Esophagus muscularis mucosa (tissue), 4 donors: ENCODE data around the gene MOSMO.

ENCODE experiments used
- CTCF ChIP-seq, 3 experiments: fragments of 200-600 bp in 2 of 3; fragments of 450-650 bp in 1 of 3; sonication (generic) in 2 of 3; IDR thresholded peaks; one replicate each; pipeline ENCODE4 v1.5.1; 2017 to 2019; ENCODE audit warnings: antibody characterized with exemption in 3 of 3, mild to moderate bottlenecking in 2 of 3, moderate library complexity in 1 of 3
- EP300 ChIP-seq: sonication (generic); formaldehyde crosslinking; IDR thresholded peaks from one replicate; pipeline ENCODE4 v1.6.1; 2017; ENCODE audit warnings: antibody characterized with exemption
- POLR2A ChIP-seq: fragments of 450-650 bp; IDR thresholded peaks from one replicate; pipeline ENCODE4 v1.6.1; 2017; ENCODE audit warnings: antibody characterized with exemption, moderate library complexity, mild to moderate bottlenecking, low read depth
- POLR2AphosphoS5 ChIP-seq, 2 donors: sonication (generic); formaldehyde crosslinking; IDR thresholded peaks; one replicate each; pipeline ENCODE4 v1.6.1; 2017; ENCODE audit warnings: antibody characterized with exemption in 2 of 2

GRCh38 chr16:22123759-22124490 lies 116.0 kb downstream of the MOSMO start:
- no peak for TF ChIP-seq CTCF (IDR thresholded peaks at IDR 0.05)
- TF ChIP-seq POLR2A: no peak
- TF ChIP-seq POLR2AphosphoS5 (IDR thresholded peaks at IDR 0.05): no peak
- no peak for TF ChIP-seq EP300
